Measurements from ENCODE around the gene FRMD4B.

The FRMD4B gene

GRCh38 chr3:69400683-69401082 lies 14.8 kb upstream of the FRMD4B start:
- H3K27ac ChIP-seq (replicated peaks), result no peak overlapping the region
- no peak for TF ChIP-seq REST (IDR thresholded peaks at IDR 0.05; ENCODE audit: insufficient replicate concordance, low read depth)
- TF ChIP-seq GABPA (IDR thresholded peaks at IDR 0.05; ENCODE audit: low read depth), result no peak
- TF ChIP-seq POLR2AphosphoS5 (IDR thresholded peaks at IDR 0.05; ENCODE audit: low read depth), result no peak
- TF ChIP-seq CTCF (IDR thresholded peaks at IDR 0.05; ENCODE audit: insufficient read depth, low read length), result no peak
- TF ChIP-seq SPI1 (IDR thresholded peaks at IDR 0.05; ENCODE audit: borderline replicate concordance, low read depth), result no peak
- no peak for DNase-seq (ENCODE audit: low read depth in 1 of 2, low spot score in 1 of 2)

GRCh38 chr3:69392850-69393249 lies 7.0 kb upstream of the FRMD4B start:
- H3K27ac ChIP-seq (replicated peaks), result no peak overlapping the region
- TF ChIP-seq POLR2AphosphoS5 (IDR thresholded peaks at IDR 0.05; ENCODE audit: low read depth) (no peak), CTCF (IDR thresholded peaks at IDR 0.05; ENCODE audit: insufficient read depth, low read length) (no peak), GABPA (IDR thresholded peaks at IDR 0.05; ENCODE audit: low read depth) (no peak), REST (IDR thresholded peaks at IDR 0.05; ENCODE audit: insufficient replicate concordance, low read depth) (no peak), SPI1 (IDR thresholded peaks at IDR 0.05; ENCODE audit: borderline replicate concordance, low read depth) (no peak)

More at GRCh38 chr3:69400683-69401082, 14.8 kb upstream of the FRMD4B start:
- Histone ChIP-seq H3K27me3 (ENCODE audit: insufficient read depth, poor library complexity, severe bottlenecking) (no peaks in the 10 kb centered on the region), H3K4me3 (replicated peaks; ENCODE audit: insufficient read depth, low read length) (no peak overlapping the region)

GRCh38 chr3:69392415-69392814 lies 6.5 kb upstream of the FRMD4B start:
- H3K27ac ChIP-seq (replicated peaks), result no peak overlapping the region
- TF ChIP-seq SPI1 (IDR thresholded peaks at IDR 0.05; ENCODE audit: borderline replicate concordance, low read depth) (no peak), GABPA (IDR thresholded peaks at IDR 0.05; ENCODE audit: low read depth) (no peak), REST (IDR thresholded peaks at IDR 0.05; ENCODE audit: insufficient replicate concordance, low read depth) (no peak), CTCF (IDR thresholded peaks at IDR 0.05; ENCODE audit: insufficient read depth, low read length) (no peak), POLR2AphosphoS5 (IDR thresholded peaks at IDR 0.05; ENCODE audit: low read depth) (no peak)
- no peaks in the 10 kb centered on the region for H3K27me3 ChIP-seq (ENCODE audit: insufficient read depth, poor library complexity, severe bottlenecking)
- no peak overlapping the region for H3K4me3 ChIP-seq (replicated peaks; ENCODE audit: insufficient read depth, low read length)
- DNase-seq (ENCODE audit: low read depth in 1 of 2, low spot score in 1 of 2), result no peak

More at GRCh38 chr3:69392850-69393249, 7.0 kb upstream of the FRMD4B start:
- no peak for DNase-seq (ENCODE audit: low read depth in 1 of 2, low spot score in 1 of 2)
- H3K4me3 ChIP-seq (replicated peaks; ENCODE audit: insufficient read depth, low read length), result no peak overlapping the region
- H3K27me3 ChIP-seq (ENCODE audit: insufficient read depth, poor library complexity, severe bottlenecking), result no peaks in the 10 kb centered on the region
